Sigmoid colon (tissue), 7 donors: ENCODE results near the gene PLEKHS1. TPM values are rescaled to one million over a fixed set of nuclear protein-coding genes. Genes with fewer than 3 reads are reported as not detected.

Source experiments
- DNase-seq: peaks from one replicate; pipeline ENCODE4 v3.0.0-alpha.2; 2019
- H3K27ac ChIP-seq, 4 donors: fragments of 200-600 bp; sonication (generic); one replicate each; pipeline ENCODE4 v1.5.1; 2016 to 2019; ENCODE audit warnings: mild to moderate bottlenecking in 1 of 4
- H3K27me3 ChIP-seq, 3 donors: fragments of 200-600 bp; sonication (generic); one replicate each; pipeline ENCODE4 v1.5.1; 2019; ENCODE audit warnings: mild to moderate bottlenecking in 1 of 3
- H3K36me3 ChIP-seq, 4 donors: fragments of 200-600 bp; sonication (generic); one replicate each; pipeline ENCODE4 v1.5.1; 2016 to 2019
- H3K4me1 ChIP-seq, 4 donors: fragments of 200-600 bp; sonication (generic); one replicate each; pipeline ENCODE4 v1.5.1; 2017 to 2019
- H3K4me3 ChIP-seq, 4 donors: fragments of 200-600 bp; sonication (generic); one replicate each; pipeline ENCODE4 v1.5.1; 2017 to 2019; ENCODE audit warnings: mild to moderate bottlenecking in 2 of 4, moderate library complexity in 1 of 4
- H3K9me3 ChIP-seq, 4 donors: fragments of 200-600 bp in 3 of 4; sonication (generic) in 3 of 4; one replicate each; pipeline versions ENCODE4 v1.5.1 to v1.6.1; 2013 to 2019
- EP300 ChIP-seq, 4 donors: sonication (generic); formaldehyde crosslinking; IDR thresholded peaks; one replicate each; pipeline ENCODE4 v1.6.1; 2017; ENCODE audit warnings: antibody characterized with exemption in 4 of 4
- POLR2A ChIP-seq, 2 donors: fragments of 450-650 bp; IDR thresholded peaks; one replicate each; pipeline ENCODE4 v1.6.1; 2016; ENCODE audit warnings: antibody characterized with exemption in 2 of 2, mild to moderate bottlenecking in 2 of 2, moderate library complexity in 2 of 2
- POLR2AphosphoS5 ChIP-seq, 4 donors: sonication (generic); formaldehyde crosslinking; IDR thresholded peaks; one replicate each; pipeline ENCODE4 v1.6.1; 2017; ENCODE audit warnings: antibody characterized with exemption in 4 of 4
- WGBS, 2 donors: extraction: QIAGEN DNeasy Blood & Tissue Kit; methylation state at CpG; one replicate each; pipeline ENCODE4 v1.1.7; 2013; 5-methylcytosine and 5-hydroxymethylcytosine counted together
- intact Hi-C: fragments of 100-400 bp; cut with DNase I; formaldehyde crosslinking; loops from one replicate; pipeline ENCODE4 v1.15.1; 2023
- polyA plus RNA-seq, 3 donors: library from polyadenylated mRNA; stranded (reverse); fragments of 200-250 nt; gene quantifications; one replicate each; pipeline ENCODE4 v1.2.3, GENCODE V29; 2013
- total RNA-seq, 4 donors: library from RNA; depleted of rRNA; stranded (reverse); fragments of >200 nt; gene quantifications; one replicate each; pipeline ENCODE4 v1.1.0, GENCODE V29; 2016
- TF ChIP-seq, protein P1 (sequence below), 4 experiments: fragments of 450-650 bp in 3 of 4; fragments of 200-600 bp in 1 of 4; IDR thresholded peaks; one replicate each; pipeline ENCODE4 v1.5.1; 2016 to 2019; ENCODE audit warnings: antibody characterized with exemption in 4 of 4, mild to moderate bottlenecking in 3 of 4, moderate library complexity in 2 of 4
- donor health status: healthy with polysubstance abuse.
- donor health status: Bipolar disorder and iron deficiency.
- donor health status: healthy.

PLEKHS1 gene
- total and polyA plus RNA-seq, 7 donors, result 1.4 to 11.0 (median 3.6) TPM; not detected in 4

DNA sequence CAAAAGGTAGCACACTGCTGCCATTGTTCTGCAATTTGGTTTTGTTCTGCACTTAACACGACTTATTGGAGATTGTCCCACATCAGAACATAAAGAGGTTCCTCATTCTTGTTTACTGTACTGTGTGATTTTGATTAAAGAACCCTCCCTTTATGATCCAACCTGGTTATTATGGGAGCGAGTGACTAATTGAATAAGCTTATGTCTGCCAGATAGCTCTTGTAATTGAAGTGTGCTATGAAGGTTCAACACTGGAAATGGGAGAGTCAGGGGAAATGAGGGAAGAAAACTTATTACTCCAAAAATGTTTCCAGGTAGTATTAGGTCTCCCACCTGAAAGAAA, 37.9 kb upstream of the PLEKHS1 start:
- Histone ChIP-seq H3K9me3 (no peaks in the 10 kb centered on the region), H3K4me1 (peaks cover 0 to 33% (median 29%) of the 10 kb centered on the region in 4 donors), H3K4me3 (no peak overlapping the region), H3K27ac (no peak overlapping the region), H3K27me3 (no peaks in the 10 kb centered on the region), H3K36me3 (peaks cover 0 to 15% (median 3%) of the 10 kb centered on the region in 4 donors)
- DNase-seq, result no peak
- intact Hi-C loops, result no loop called here
- TF ChIP-seq, protein P1, sequence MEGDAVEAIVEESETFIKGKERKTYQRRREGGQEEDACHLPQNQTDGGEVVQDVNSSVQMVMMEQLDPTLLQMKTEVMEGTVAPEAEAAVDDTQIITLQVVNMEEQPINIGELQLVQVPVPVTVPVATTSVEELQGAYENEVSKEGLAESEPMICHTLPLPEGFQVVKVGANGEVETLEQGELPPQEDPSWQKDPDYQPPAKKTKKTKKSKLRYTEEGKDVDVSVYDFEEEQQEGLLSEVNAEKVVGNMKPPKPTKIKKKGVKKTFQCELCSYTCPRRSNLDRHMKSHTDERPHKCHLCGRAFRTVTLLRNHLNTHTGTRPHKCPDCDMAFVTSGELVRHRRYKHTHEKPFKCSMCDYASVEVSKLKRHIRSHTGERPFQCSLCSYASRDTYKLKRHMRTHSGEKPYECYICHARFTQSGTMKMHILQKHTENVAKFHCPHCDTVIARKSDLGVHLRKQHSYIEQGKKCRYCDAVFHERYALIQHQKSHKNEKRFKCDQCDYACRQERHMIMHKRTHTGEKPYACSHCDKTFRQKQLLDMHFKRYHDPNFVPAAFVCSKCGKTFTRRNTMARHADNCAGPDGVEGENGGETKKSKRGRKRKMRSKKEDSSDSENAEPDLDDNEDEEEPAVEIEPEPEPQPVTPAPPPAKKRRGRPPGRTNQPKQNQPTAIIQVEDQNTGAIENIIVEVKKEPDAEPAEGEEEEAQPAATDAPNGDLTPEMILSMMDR (IDR thresholded peaks at IDR 0.05), result no peak
- TF ChIP-seq EP300 (IDR thresholded peaks at IDR 0.05) (no peak), POLR2AphosphoS5 (IDR thresholded peaks at IDR 0.05) (no peak), POLR2A (IDR thresholded peaks at IDR 0.05) (no peak)
- WGBS, 2 donors, result 15 to 74% methylated on average over 2 of the region's 2 CpGs

DNA sequence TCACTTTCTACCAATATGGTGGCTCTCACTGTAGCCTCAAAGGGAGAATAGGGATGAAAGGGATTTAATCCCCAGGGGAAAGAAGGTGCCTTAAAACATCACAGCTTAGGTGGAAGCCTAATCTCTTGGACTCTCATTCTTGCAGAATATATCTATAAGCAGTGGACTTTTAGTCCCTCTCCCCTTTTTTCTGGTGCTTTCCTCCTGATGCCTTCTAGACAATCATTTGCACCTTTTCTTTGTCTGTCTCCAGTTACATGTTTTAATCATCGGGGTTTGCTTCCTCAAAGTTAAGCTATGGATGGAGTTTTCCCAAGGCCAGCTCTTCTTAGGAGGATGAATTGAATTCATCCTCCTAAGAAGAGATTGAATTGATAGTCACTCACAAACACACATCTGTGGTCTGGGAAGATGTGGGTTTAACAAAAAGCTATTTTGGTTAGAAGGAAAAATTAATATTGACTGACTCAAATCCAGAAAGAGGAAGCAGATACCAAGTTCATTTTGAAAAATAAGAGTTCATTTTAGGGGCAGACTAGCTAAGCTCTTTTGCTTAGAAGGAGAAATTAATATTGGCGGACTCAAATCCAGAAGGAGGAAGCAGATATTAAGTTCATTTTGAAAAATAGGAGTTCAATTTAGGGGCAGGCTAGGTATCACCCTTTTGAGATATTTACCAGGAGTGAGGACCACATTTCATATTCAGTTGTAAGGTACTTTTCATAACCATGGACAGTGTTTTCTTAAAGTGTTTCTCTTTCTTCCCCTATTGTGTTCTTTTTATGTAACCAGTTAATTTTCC, 35.2 kb upstream of the PLEKHS1 start:
- no peak overlapping the region for H3K27ac ChIP-seq
- H3K27me3 ChIP-seq, result no peaks in the 10 kb centered on the region
- no peaks in the 10 kb centered on the region for H3K9me3 ChIP-seq
- peaks cover 0 to 7% (median 5%) of the 10 kb centered on the region in 4 donors for H3K4me1 ChIP-seq
- intact Hi-C loops, result no loop called here
- TF ChIP-seq, protein P1 (IDR thresholded peaks at IDR 0.05), result no peak
- TF ChIP-seq POLR2AphosphoS5 (IDR thresholded peaks at IDR 0.05) (no peak), EP300 (IDR thresholded peaks at IDR 0.05) (no peak), POLR2A (IDR thresholded peaks at IDR 0.05) (no peak)
- H3K4me3 ChIP-seq, result no peak overlapping the region
- H3K36me3 ChIP-seq, result peaks cover 2 to 34% (median 5%) of the 10 kb centered on the region in 4 donors
- DNase-seq, result no peak
- WGBS, 2 donors, result 62 to 92% methylated on average over 2 of the region's 2 CpGs

DNA sequence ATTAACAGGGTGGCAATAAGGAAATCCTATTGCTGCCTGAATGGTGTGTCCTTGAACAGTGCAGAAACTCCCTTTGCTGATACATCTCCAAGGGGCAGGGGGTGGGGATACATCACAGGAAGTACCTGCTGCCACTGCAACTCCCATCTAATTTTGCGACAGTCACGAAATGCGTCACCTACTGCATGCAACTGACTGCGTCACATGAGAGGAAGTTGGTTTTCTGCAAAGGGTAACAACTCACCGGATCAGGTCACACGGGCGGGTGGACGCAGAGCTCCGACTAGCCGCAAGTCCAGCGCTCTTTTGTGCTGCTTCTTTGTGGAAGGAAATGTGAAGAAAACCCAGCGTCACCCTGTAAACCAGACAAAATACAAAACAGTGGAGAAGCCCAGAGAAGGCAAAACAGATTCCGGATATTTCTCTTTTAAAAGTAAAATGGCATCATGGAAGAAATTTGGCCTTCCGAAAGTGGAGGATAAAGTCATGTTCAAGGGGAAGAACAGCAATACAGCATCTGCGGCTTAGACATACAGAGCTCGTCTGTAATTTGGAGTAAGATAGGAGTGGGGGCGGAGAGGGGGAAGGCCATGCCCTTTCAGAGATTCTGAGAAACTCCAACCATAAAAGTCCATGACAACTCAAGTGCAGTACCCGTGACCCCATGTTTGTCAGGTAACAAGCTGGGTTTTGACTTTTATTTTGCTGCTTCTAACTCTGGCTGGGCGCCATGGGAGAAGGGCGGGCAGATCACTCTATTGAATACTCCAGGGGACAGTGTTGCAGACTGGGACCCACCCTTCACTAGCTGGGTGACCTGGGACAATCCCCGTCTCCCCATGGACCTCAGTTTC, 32.3 kb upstream of the PLEKHS1 start:
- DNase-seq, result no peak
- no peaks in the 10 kb centered on the region for H3K9me3 ChIP-seq
- H3K36me3 ChIP-seq, result peaks cover 7 to 63% (median 13%) of the 10 kb centered on the region in 4 donors
- H3K4me1 ChIP-seq, result no peaks in the 10 kb centered on the region
- H3K27ac ChIP-seq, result no peak overlapping the region
- H3K27me3 ChIP-seq, result no peaks in the 10 kb centered on the region
- WGBS, 2 donors, result 28 to 88% methylated on average over 21 of the region's 21 CpGs
- TF ChIP-seq, protein P1 (IDR thresholded peaks at IDR 0.05), result no peak
- TF ChIP-seq POLR2A (IDR thresholded peaks at IDR 0.05), result no peak
- no peak overlapping the region for H3K4me3 ChIP-seq
- intact Hi-C loops, result no loop called here

DNA sequence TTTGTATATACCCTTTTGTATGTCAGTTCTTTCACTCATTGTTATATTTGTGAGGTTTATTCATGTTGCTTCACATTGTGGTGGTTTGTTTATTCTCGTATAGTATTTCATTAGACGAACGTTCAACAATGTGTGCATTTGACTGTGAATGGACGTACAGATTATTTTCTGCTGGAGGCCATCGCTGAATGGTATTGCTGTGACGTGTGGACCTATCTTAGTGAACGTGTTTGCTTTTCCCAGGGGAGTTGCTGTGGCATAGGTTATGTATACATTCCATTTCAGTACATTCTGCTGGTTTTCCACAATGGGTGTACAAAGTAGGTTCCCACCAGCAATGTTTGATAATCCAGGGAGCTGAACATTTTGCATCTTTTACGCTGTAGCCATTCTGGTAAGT, 31.1 kb upstream of the PLEKHS1 start:
- 25 to 89% methylated on average over 8 of the region's 8 CpGs for WGBS, 2 donors
- peaks cover 4 to 69% (median 16%) of the 10 kb centered on the region in 4 donors for H3K36me3 ChIP-seq
- H3K27ac ChIP-seq, result no peak overlapping the region
- no peaks in the 10 kb centered on the region for H3K4me1 ChIP-seq
- no peaks in the 10 kb centered on the region for H3K9me3 ChIP-seq
- intact Hi-C loops, result no loop called here
- TF ChIP-seq, protein P1 (IDR thresholded peaks at IDR 0.05), result no peak
- TF ChIP-seq POLR2A (IDR thresholded peaks at IDR 0.05) (no peak), POLR2AphosphoS5 (IDR thresholded peaks at IDR 0.05) (no peak), EP300 (IDR thresholded peaks at IDR 0.05) (no peak)
- no peaks in the 10 kb centered on the region for H3K27me3 ChIP-seq
- no peak for DNase-seq
- H3K4me3 ChIP-seq, result no peak overlapping the region
